AG04449 (cell line): ENCODE results near the gene ENTREP3.
A peak's percentile ranks its signal among the peaks of the same experiment; 100 is the strongest.

Experiments
- CTCF ChIA-PET: fragments of 350-600 bp; formaldehyde crosslinking; extraction: SDS; loops from one replicate; lab custom pipeline; 2021; ENCODE audit warnings: antibody characterized with exemption; lab: Yijun Ruan, JAX
- POLR2A ChIA-PET: fragments of 400-600, 350-600 bp; formaldehyde crosslinking; extraction: SDS; loops from one replicate; lab custom pipeline; 2020; ENCODE audit warnings: antibody characterized with exemption, inconsistent platforms; lab: Yijun Ruan, JAX
- DNase-seq: peaks from one replicate; pipeline ENCODE4 v3.0.0-alpha.2; 2010; ENCODE audit warnings: low read depth, low spot score
- H3K4me3 ChIP-seq: 2 replicates; pipeline ENCODE4 v1.5.1; 2011; ENCODE audit warnings: low read depth, mild to moderate bottlenecking, control low read depth, low read length
- CTCF ChIP-seq: IDR thresholded peaks from one replicate; pipeline ENCODE4 v1.5.1; 2011; ENCODE audit warnings: mild to moderate bottlenecking, moderate library complexity, low read length, control low read depth, inconsistent platforms; ENCODE audit not compliant: insufficient read depth; ENCODE audit errors: missing control alignments

Gene ENTREP3

GRCh38 chr1:155273343-155274245, 18.3 kb upstream of the ENTREP3 start, which contains the start of gene CLK2:
CLK2 (minus strand) TSS chr1:155273504; CDS start chr1:155270977, 2,527 bp downstream.
- peak within 1 kb of the TSS; percentile 80 for H3K4me3 ChIP-seq
- no peak for DNase-seq
- POLR2A ChIA-PET = interaction anchor here (0.6 to 2.0 kb wide), 7 partner anchors 10 to 51 kb away, joined by 3 to 13 read pairs (median 6); partner anchors contain the start of genes RUSC1 and SCAMP3
- CTCF ChIA-PET = interaction anchor here (0.6 to 9.6 kb wide), 9 partner anchors 8 to 716 kb away, joined by 3 to 112 read pairs (median 3); partner anchors contain the start of genes ENTREP3 and KRTCAP2
- no peak for TF ChIP-seq CTCF

GRCh38 chr1:155272466-155273342, 17.4 kb upstream of the ENTREP3 start:
- no peak for DNase-seq
- ChIA-PET CTCF (interaction anchor here (0.6 to 9.6 kb wide), 10 partner anchors 8 to 322 kb away, joined by 3 to 112 read pairs (median 3); partner anchors contain the start of genes ENTREP3 and KRTCAP2), POLR2A (interaction anchor here (0.5 to 2.0 kb wide), 9 partner anchors 9 to 110 kb away, joined by 3 to 13 read pairs (median 5); partner anchors contain the start of genes RUSC1 and SCAMP3)
- TF ChIP-seq CTCF = no peak
- peak overlapping the region; percentile 80 for H3K4me3 ChIP-seq

DNA sequence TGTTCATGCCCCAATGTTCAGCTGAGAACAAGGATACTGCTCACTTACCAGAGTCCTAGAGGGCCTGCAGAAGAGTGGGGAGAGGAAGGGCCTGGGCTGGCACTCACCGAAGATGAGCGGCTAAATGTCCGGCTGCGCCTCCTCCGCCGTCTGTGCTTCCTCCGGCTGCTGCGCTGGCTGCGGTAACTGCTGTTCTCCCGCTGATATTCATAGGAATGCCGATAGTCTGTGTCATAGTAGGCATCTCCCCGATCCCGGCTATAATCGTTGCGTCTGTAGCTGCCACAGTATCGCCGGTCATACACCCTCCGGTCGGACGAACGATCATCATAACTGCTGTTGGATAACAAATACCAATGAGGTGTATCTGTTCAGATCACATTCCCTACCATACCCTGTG, 14.1 kb upstream of the ENTREP3 start:
- no peak for DNase-seq
- ChIA-PET CTCF (interaction anchor here (1.1 to 9.6 kb wide), 4 partner anchors 17 to 323 kb away, joined by 5 to 112 read pairs (median 6); partner anchors contain the start of gene ENTREP3), POLR2A (interaction anchor here (0.6 kb wide), 1 partner anchor 152 kb away, joined by 3 read pairs; no protein-coding TSS in a partner anchor)
- H3K4me3 ChIP-seq = no peak overlapping the region
- TF ChIP-seq CTCF = no peak

DNA sequence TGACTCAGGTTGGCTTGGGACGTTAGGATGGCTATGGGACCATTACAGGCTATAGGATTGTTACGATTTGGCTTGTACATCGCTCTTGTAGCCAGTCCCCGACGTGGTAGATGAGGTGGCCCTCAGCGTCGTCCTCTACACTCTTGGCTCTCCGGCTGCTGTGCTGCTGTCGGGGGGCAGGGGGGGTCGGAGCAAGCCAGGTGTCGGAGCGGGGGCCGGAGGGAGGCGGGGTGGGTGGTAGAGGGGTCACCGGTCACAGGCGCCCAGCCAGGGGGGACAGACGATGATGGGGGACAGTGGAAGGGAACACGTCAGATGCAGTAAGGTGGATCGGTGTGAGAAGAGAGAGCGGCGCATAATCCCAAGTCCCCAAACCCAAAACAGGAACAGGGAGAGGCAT, 13.3 kb upstream of the ENTREP3 start:
- no peak overlapping the region for H3K4me3 ChIP-seq
- POLR2A ChIA-PET = no interaction called here
- no peak for DNase-seq
- TF ChIP-seq CTCF = no peak
- CTCF ChIA-PET = interaction anchor here (9.6 kb wide), 1 partner anchor 16 kb away, joined by 112 read pairs; the partner anchor contains the start of gene ENTREP3

- no peak for DNase-seq
- ChIA-PET CTCF (interaction anchor here (1.0 to 5.3 kb wide), 5 partner anchors 10 to 382 kb away, joined by 3 to 77 read pairs (median 5); partner anchors contain the start of genes FDPS and HCN3), POLR2A (interaction anchor here (0.9 kb wide), 1 partner anchor 10 kb away, joined by 3 read pairs; the partner anchor contains the start of gene HCN3)
- TF ChIP-seq CTCF = no peak
- H3K4me3 ChIP-seq = no peak overlapping the region
Measured at GRCh38 chr1:155267373-155267772, 12.1 kb upstream of the ENTREP3 start.
